HG03521 (cell line): ENCODE data around the gene HOXA3.

Experiments used
- ATAC-seq: cut with Tn5 transposase; IDR thresholded peaks from one replicate; pipeline ENCODE4 v1.9.1; 2021; ENCODE audit warnings: mild to moderate bottlenecking, moderate library complexity; ENCODE audit not compliant: unreplicated experiment

HOXA3 gene

GRCh38 chr7:27095050-27095896 lies 57.1 kb downstream of the HOXA3 start:
- no peak for ATAC-seq

DNA sequence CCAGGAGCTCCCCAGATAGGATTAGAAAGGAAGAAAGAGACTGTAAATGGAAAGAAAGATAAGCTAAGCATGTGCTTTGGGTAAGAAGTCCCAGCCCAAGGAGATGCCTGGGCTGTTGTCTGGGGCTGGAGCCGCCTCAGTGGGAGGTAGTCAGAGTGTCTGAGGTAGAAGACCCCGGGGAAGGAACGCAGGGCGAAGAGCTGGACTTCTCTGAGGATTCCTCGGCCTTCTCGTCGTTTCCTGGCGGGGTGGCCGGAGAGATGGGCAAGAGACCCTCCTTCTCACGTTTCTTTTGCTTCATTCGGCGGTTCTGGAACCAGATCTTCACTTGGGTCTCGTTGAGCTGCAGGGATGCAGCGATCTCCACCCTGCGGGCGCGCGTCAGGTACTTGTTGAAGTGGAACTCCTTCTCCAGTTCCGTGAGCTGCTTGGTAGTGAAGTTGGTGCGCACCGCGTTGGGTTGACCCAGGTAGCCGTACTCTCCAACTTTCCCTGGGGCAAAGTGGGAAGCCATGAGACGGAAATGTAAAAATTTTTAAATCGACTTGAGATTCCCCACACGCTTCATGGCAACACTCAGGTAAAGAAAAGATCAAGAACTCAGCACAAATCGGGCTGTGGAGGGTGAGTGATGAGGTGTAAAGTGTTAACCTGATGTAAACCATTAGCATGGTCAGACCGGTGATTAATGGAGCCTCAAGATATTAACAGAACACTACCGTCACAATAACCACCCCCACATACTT lies 57.9 kb downstream of the HOXA3 start:
- ATAC-seq, result no peak

- no peak for ATAC-seq
Observed at GRCh38 chr7:27093184-27093895, 59.0 kb downstream of the HOXA3 start.

GRCh38 chr7:27092819-27093110 lies 59.6 kb downstream of the HOXA3 start:
- ATAC-seq, result no peak

DNA sequence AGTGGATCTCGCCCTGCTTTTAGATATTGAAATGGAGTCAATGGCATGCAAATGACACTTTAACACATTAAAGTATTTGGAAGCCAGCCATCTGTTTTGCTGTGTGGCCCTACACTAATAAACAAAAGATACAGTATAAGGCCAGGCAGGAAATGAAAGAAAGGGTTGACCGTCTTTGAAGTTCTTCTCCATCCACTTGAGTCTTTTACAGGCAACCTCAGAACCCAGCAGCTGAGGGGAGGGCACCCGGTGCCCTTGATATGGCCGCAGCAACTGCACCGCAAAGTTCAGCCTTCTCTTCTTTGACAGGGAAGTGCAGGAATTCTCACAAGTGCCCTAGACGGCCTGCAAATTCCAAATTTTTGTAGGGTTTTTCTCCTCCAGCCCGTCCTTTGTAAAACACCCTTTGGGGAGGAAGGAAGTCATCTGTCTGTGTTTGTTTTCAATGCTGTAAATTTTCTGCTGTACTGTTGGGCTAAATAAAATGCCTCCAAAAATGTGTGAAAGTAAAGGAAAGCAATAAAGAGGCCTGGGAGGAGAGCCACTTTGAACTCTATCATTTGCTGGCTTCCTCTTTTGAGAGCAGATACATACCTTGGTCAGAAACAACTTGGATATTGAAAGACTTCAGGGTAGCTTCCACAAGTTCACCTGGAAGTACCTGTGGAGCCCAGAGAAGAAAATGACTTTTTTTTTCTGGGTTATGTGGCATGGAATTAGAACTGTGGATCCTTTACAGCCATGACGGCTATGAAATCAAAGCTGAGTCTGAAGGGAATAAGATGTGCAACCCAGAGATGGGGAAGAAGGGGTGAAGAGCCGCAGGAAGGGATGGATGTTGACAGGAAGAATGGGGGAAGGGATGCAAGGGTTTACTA lies 60.2 kb downstream of the HOXA3 start:
- ATAC-seq, result no peak

DNA sequence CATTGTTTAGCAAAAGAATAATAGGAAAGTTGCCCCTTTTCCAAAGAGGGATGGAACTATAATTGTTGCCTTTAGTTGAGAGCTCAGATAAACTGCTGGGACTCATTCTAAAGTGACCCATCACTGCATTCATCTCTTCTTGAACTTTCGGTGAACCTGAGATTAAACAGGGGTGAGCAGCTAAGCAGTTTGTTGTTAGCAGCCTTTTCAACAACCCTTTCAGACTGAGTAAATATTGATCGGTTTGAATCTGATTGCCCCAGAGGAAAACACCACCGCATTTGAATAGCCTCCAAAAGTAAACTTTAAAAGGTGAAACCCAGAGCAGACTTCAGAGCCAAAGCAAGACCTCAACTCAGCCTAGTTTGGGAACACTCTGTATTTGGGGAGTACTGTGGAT lies 61.3 kb downstream of the HOXA3 start:
- ATAC-seq, result no peak

DNA sequence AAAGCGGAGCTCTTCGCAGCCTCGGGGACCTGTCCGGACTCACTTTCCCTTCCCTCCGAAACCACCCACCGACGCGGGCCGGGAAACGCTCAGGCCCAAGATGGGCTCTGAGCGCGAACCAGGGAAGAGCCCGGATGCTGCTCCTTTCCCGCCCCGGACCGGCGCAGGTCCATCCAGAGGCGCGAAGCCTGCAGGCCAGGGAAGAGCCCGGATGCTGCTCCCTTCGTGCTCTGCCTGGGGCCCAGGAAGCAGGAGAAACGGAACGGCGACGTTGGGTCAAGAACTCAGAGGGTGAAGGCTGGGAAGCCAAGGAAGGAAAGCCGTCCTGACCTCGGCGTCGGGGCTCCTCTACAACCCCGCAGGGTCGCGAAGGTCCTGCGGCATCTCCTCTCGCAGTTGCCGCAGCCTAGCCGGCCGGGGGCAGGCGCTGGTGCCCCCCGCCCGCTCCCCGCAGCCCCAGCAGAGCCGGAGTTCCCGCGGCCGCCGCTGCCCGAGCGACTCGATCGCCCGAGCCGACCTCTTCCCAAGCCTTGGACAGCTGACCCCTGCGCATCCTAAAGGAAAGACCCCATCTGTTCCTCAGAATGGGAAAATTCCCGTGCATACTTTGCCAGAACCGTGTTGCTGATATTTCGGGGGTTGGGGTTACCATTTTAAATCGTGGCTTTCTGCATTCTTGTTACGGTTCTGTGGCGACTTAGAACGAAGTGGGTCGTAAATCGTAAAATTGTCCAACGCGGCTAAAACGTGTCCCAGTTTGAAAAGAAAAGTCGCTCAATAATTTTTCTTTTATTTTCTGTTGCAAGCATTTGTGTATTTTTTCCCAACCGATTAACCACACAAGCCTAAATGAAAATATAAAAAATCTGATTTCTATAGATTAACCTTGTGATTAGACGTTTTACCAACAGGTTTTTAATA lies 64.1 kb downstream of the HOXA3 start:
- ATAC-seq, result no peak

DNA sequence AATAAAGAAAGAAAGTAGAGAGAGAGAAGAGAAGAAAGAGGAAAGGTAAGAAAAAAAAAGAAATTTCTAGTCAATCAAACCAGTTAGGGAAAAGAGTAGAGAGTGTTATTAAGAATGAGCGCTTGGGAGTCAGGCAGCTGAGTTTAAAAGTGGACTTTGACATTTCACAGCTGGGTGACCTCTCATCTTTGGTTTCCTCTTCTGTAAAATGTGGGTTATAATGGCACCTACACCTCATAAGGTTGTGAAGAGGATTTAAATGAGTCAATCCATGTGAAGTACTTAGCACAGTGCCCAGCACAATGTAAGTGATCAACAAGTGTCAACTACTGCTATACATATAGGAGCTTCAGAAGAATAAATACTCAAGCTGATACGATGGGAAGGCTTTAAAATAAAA lies 68.7 kb downstream of the HOXA3 start:
- no peak for ATAC-seq

DNA sequence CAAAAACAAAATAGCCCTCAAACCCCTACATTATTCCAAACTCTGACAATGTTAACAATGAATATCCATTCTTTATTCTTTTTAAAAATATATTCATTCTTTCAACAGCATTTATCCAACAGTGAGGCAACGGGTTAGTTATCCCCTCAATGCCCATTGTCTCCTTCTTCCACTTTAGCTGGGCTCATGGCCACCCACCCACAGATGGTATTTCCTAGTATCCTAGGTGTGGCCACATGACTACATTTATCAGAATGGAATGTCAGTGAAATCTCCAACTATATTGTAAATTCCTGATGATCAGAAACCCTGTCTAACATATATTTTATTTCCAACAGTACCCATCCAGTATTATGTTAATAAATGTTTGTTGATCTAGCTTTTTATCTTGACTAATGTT lies 70.2 kb downstream of the HOXA3 start:
- no peak for ATAC-seq

- ATAC-seq, result no peak
Observed at GRCh38 chr7:27080844-27081436, 71.4 kb downstream of the HOXA3 start.

DNA sequence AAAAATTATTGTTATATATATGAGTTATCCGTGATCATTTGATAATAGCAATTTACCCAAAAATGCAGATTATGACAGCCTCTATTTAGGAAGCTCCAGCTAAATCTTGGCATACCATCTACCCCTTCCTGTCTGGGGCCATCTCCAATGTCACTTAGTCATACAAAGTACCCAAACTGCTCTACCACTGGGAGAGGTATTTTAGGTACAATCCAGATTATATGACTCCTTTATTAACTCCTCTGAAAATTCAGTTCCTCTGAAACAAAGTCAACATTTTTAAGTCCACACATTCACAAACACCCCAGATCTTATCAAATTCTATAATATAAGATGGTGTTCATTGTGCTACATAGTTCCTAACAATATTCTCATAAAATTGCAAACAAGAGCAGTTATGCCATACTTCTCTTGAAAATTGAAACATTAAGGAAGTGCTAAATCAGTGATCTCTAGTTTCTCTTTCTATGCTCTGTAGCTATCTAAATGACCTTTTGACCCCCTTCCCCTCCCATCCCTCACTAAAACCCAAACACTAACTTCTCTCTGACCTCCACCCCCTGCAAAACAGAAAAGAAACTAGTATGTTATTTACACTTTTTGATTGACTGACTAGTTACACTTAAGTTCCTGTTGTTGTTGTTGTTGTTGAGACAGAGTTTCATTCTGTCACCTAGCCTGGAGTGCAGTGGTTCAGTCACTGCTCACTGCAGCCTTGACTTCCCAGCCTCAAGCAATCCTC lies 73.0 kb downstream of the HOXA3 start:
- ATAC-seq, result no peak

DNA sequence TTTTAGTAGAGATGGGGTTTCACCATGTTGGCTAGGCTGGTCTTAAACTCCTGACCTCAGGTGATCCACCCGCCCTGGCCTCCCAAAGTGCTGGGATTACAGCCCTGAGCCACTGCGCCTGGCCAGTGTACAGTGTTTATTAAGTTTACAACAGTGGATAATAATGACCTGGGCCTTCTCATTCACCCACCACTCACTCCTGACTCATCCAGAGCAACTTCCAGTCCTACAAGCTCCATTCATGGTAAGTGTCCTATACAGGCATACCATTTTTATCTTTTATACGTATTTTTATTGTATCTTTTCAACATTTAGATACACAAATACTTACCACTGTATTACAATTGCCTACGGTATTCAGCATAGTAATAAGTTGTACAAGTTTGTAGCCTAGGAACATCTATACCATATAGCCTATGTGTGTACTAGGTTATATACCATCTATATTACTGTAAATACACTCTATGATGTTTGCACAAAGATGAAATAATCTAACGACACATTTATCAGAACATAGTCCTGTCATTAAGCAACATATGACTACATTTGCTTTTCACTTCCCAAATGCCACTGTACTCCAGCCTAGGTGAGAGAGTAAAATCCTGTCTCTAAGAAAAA lies 73.7 kb downstream of the HOXA3 start:
- ATAC-seq, result no peak

GRCh38 chr7:27073076-27073475 lies 79.3 kb downstream of the HOXA3 start:
- no peak for ATAC-seq

DNA sequence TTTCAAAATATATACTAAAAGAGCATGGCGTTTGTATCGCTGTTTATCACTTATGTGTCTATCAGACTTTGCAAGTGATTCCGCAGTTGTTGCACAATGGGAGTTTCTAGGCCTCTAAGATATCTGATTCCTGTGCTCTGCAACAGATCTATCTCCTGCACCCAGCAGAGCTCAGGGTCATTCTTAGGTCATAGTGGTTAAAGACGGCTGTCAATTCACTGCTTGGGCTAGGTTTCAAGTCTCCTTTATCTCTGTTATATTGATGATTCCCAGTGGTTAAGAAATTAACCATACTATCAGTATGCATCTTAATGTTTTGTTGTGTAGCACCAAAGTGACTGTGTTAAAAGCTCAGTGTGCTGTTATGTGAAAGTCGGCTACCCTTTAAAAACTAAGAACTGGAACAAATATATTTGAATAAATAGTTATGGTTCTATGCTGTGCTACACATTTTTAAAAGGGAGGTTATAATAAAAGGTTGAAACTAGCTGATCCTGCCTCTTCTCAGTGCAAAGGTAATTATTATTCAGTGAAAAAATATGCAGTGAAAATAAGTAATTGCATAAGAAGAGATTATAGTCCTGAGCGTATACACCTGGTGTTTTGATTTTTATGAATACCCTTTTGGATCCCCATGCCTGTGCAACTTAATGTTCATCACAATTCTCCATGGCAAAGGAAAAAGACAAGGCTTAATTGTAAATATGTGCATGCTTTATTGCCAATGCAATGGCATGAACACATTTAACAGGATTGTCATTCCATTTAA lies 80.6 kb downstream of the HOXA3 start:
- ATAC-seq, result no peak

- ATAC-seq, result no peak
Observed at GRCh38 chr7:27068259-27068658, 84.1 kb downstream of the HOXA3 start.

DNA sequence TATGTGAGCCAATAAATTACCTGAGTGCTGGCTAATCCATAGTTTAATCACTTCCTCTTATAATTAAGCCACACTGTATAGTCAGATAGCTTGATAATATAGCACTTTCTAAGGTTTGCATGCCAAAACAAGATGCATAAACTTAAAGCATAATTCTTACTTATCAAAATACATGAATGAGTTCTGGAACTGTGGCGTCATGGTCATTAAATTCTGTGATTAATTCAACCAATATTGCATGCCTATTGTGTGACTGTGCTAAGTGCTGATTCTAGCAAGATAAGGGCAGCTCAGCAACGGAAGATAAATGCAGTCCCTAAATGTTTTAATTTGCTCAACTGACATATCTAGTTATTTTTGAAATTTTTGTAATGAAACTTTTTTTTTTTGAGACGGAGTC lies 86.2 kb downstream of the HOXA3 start:
- no peak for ATAC-seq

DNA sequence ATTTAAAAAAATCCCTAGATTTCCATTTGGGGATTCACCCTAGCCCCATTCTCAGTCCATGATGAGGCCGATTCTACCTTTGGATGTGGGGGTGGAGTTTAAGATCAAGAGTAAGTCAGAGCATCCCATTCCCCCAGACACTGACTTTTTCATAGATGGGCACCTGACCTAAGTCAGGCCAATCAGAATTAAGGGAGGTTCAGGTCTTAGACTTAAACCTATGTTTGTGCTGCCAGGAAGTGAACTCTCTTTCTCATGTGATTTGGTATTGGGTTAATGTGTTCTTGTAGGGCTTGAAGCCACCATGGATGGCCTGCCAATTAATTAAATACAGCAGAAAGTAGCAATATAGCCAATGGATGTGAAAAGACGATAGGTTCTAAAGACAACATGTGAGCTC lies 86.7 kb downstream of the HOXA3 start:
- ATAC-seq, result no peak

- ATAC-seq, result no peak
Observed at GRCh38 chr7:27064661-27065060, 87.7 kb downstream of the HOXA3 start.
